Measurements from ENCODE around the gene TBC1D24. TPM values are rescaled to one million over a fixed set of nuclear protein-coding genes. Genes with fewer than 3 reads are reported as not detected.

Gene TBC1D24
- polyA plus RNA-seq, 1 donor (not counting 4 experiments of a cell fraction or from before 2014, with no cell fraction given): 3.0 TPM

GRCh38 chr16:2466667-2467527, 8.0 kb upstream of the TBC1D24 start:
- no peaks in the 10 kb centered on the region for H3K36me3 ChIP-seq (ENCODE audit: control insufficient read depth in 2 of 2, extremely low read depth in 1 of 2, insufficient read depth in 2 of 2, low read length in 2 of 2)
- no peaks in the 10 kb centered on the region for H4K20me1 ChIP-seq (ENCODE audit: control insufficient read depth, extremely low read depth, insufficient read depth, low read length)
- no peak overlapping the region for H3K4me2 ChIP-seq (ENCODE audit: control insufficient read depth, extremely low read depth, insufficient read depth, low read depth, low read length)
- H3K79me2 ChIP-seq (ENCODE audit: control insufficient read depth, insufficient read depth, low read length): no peaks in the 10 kb centered on the region
- H3K27me3 ChIP-seq (ENCODE audit: control insufficient read depth, extremely low read depth, insufficient read depth, low read length): peaks cover 22% of the 10 kb centered on the region
- DNase-seq (ENCODE audit: low read depth, low spot score): no peak
- peaks cover 11% of the 10 kb centered on the region for H3K4me1 ChIP-seq (ENCODE audit: control insufficient read depth, extremely low read depth, insufficient read depth, low read length)
- no peak overlapping the region for H3K9ac ChIP-seq (ENCODE audit: control insufficient read depth, extremely low read depth, insufficient read depth, low read length)
- H3K9me1 ChIP-seq (ENCODE audit: control insufficient read depth, extremely low read depth, insufficient read depth, low read length): no peaks in the 10 kb centered on the region
- dilution Hi-C loops (cut with MboI; ENCODE audit: extremely low pct_ligation_motif_present, low sequenced_read_pairs): no loop called here
- no peak overlapping the region for H2AFZ ChIP-seq (ENCODE audit: control insufficient read depth, low read length)
- TF ChIP-seq EZH2 (IDR thresholded peaks at IDR 0.05; ENCODE audit: low read length): no peak
- TF ChIP-seq, protein P1, sequence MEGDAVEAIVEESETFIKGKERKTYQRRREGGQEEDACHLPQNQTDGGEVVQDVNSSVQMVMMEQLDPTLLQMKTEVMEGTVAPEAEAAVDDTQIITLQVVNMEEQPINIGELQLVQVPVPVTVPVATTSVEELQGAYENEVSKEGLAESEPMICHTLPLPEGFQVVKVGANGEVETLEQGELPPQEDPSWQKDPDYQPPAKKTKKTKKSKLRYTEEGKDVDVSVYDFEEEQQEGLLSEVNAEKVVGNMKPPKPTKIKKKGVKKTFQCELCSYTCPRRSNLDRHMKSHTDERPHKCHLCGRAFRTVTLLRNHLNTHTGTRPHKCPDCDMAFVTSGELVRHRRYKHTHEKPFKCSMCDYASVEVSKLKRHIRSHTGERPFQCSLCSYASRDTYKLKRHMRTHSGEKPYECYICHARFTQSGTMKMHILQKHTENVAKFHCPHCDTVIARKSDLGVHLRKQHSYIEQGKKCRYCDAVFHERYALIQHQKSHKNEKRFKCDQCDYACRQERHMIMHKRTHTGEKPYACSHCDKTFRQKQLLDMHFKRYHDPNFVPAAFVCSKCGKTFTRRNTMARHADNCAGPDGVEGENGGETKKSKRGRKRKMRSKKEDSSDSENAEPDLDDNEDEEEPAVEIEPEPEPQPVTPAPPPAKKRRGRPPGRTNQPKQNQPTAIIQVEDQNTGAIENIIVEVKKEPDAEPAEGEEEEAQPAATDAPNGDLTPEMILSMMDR (optimal IDR thresholded peaks at IDR 0.05 in 1 of 3, IDR thresholded peaks at IDR 0.05 in 1 of 3, conservative IDR thresholded peaks at IDR 0.05 in 1 of 3; ENCODE audit: extremely low read depth in 1 of 3, insufficient read depth in 2 of 3, low read length in 3 of 3): no peak
- H3K27ac ChIP-seq (ENCODE audit: control insufficient read depth, insufficient read depth, low read length): no peak overlapping the region
- FAIRE-seq: no peak
- H3K9me3 ChIP-seq (ENCODE audit: control insufficient read depth, low read depth, low read length): no peaks in the 10 kb centered on the region
- H3K4me3 ChIP-seq (ENCODE audit: control insufficient read depth in 2 of 3, extremely low read depth in 1 of 3, insufficient read depth in 2 of 3, low read depth in 1 of 3, low read length in 3 of 3): no peak overlapping the region

DNA sequence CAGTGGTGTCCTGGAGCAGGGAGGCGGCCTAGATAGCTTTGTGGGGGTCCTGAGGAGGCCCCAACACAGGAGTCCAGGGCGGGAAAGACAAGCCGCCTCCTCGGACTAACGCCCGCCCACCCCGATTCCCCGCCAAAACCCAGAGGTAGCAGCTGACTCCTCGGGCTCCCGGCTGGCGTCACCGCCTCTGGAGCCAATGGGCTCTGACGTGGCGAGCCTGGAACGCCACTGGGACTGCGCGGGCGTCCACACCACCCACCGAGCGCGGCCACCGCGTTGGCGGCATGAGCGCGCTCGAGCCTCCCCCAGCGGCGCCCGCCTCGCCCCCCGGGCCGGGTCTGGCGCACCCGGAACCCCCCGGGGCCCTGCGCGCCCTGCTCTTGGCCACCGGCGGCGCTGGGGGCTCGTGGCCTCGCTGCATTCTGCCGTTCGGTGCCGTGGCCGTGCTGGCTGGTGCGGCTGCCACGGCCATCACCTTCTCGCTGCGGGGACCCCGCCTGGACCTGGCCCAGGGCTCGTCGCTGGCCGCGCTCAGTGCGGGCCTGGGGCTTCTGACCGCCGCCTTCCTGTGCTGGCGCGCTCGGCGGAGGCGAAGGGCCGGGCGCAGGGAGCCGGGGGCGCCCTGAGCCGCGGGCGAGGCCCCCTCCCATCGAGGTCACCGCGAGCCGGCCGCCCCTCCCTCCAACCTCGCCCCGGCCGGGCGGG, 7.2 kb upstream of the TBC1D24 start:
- peak overlapping the region; percentile 90 for H3K4me2 ChIP-seq (ENCODE audit: control insufficient read depth, extremely low read depth, insufficient read depth, low read depth, low read length)
- FAIRE-seq: no peak
- DNase-seq (ENCODE audit: low read depth, low spot score): no peak
- peaks cover 28% of the 10 kb centered on the region for H3K27me3 ChIP-seq (ENCODE audit: control insufficient read depth, extremely low read depth, insufficient read depth, low read length)
- H4K20me1 ChIP-seq (ENCODE audit: control insufficient read depth, extremely low read depth, insufficient read depth, low read length): no peaks in the 10 kb centered on the region
- no peak overlapping the region for H3K27ac ChIP-seq (ENCODE audit: control insufficient read depth, insufficient read depth, low read length)
- peak overlapping the region; percentile 37 to 64 (median 59) for H3K4me3 ChIP-seq (ENCODE audit: control insufficient read depth in 2 of 3, extremely low read depth in 1 of 3, insufficient read depth in 2 of 3, low read depth in 1 of 3, low read length in 3 of 3)
- H3K79me2 ChIP-seq (ENCODE audit: control insufficient read depth, insufficient read depth, low read length): no peaks in the 10 kb centered on the region
- no peak for TF ChIP-seq EZH2 (IDR thresholded peaks at IDR 0.05; ENCODE audit: low read length)
- no peaks in the 10 kb centered on the region for H3K36me3 ChIP-seq (ENCODE audit: control insufficient read depth in 2 of 2, extremely low read depth in 1 of 2, insufficient read depth in 2 of 2, low read length in 2 of 2)
- no peaks in the 10 kb centered on the region for H3K9me1 ChIP-seq (ENCODE audit: control insufficient read depth, extremely low read depth, insufficient read depth, low read length)
- H2AFZ ChIP-seq (ENCODE audit: control insufficient read depth, low read length): peak overlapping the region; percentile 30
- peaks cover 11% of the 10 kb centered on the region for H3K4me1 ChIP-seq (ENCODE audit: control insufficient read depth, extremely low read depth, insufficient read depth, low read length)
- H3K9ac ChIP-seq (ENCODE audit: control insufficient read depth, extremely low read depth, insufficient read depth, low read length): peak overlapping the region; percentile 71
- dilution Hi-C loops (cut with MboI; ENCODE audit: extremely low pct_ligation_motif_present, low sequenced_read_pairs): no loop called here
- no peaks in the 10 kb centered on the region for H3K9me3 ChIP-seq (ENCODE audit: control insufficient read depth, low read depth, low read length)
